ENCODE measurements around the gene TULP4.

- TF ChIP-seq POLR2AphosphoS5 (IDR thresholded peaks at IDR 0.05) (no peak), CTCF (IDR thresholded peaks at IDR 0.05) (no peak), POLR2A (IDR thresholded peaks at IDR 0.05) (no peak)
These were observed 35.1 kb downstream of the TULP4 start for GRCh38 chr6:158347335-158347734.

Data from prostate gland (tissue), 2 donors.